ENCODE measurements around the gene NUDT8. TPM values are rescaled to one million over a fixed set of nuclear protein-coding genes. Genes with fewer than 3 reads are reported as not detected.

NUDT8 gene
- polyA plus RNA-seq, 1 donor (not counting 4 experiments of a cell fraction or from before 2014, with no cell fraction given): 1.1 TPM

- Histone ChIP-seq H3K27me3 (ENCODE audit: control insufficient read depth, extremely low read depth, insufficient read depth, low read length) (no peaks in the 10 kb centered on the region), H2AFZ (ENCODE audit: control insufficient read depth, low read length) (no peak overlapping the region), H3K4me3 (ENCODE audit: control insufficient read depth in 2 of 3, extremely low read depth in 1 of 3, insufficient read depth in 2 of 3, low read depth in 1 of 3, low read length in 3 of 3) (no peak overlapping the region), H3K27ac (ENCODE audit: control insufficient read depth, insufficient read depth, low read length) (no peak overlapping the region), H4K20me1 (ENCODE audit: control insufficient read depth, extremely low read depth, insufficient read depth, low read length) (no peaks in the 10 kb centered on the region), H3K36me3 (ENCODE audit: control insufficient read depth in 2 of 2, extremely low read depth in 1 of 2, insufficient read depth in 2 of 2, low read length in 2 of 2) (no peaks in the 10 kb centered on the region), H3K79me2 (ENCODE audit: control insufficient read depth, insufficient read depth, low read length) (no peaks in the 10 kb centered on the region), H3K9me1 (ENCODE audit: control insufficient read depth, extremely low read depth, insufficient read depth, low read length) (no peaks in the 10 kb centered on the region), H3K4me2 (ENCODE audit: control insufficient read depth, extremely low read depth, insufficient read depth, low read depth, low read length) (no peak overlapping the region), H3K9ac (ENCODE audit: control insufficient read depth, extremely low read depth, insufficient read depth, low read length) (no peak overlapping the region), H3K9me3 (ENCODE audit: control insufficient read depth, low read depth, low read length) (no peaks in the 10 kb centered on the region), H3K4me1 (ENCODE audit: control insufficient read depth, extremely low read depth, insufficient read depth, low read length) (peaks cover 4% of the 10 kb centered on the region)
- no peak for DNase-seq (ENCODE audit: low read depth, low spot score)
- dilution Hi-C loops (cut with MboI; ENCODE audit: extremely low pct_ligation_motif_present, low sequenced_read_pairs): no loop called here
- FAIRE-seq: no peak
- TF ChIP-seq, protein P1, sequence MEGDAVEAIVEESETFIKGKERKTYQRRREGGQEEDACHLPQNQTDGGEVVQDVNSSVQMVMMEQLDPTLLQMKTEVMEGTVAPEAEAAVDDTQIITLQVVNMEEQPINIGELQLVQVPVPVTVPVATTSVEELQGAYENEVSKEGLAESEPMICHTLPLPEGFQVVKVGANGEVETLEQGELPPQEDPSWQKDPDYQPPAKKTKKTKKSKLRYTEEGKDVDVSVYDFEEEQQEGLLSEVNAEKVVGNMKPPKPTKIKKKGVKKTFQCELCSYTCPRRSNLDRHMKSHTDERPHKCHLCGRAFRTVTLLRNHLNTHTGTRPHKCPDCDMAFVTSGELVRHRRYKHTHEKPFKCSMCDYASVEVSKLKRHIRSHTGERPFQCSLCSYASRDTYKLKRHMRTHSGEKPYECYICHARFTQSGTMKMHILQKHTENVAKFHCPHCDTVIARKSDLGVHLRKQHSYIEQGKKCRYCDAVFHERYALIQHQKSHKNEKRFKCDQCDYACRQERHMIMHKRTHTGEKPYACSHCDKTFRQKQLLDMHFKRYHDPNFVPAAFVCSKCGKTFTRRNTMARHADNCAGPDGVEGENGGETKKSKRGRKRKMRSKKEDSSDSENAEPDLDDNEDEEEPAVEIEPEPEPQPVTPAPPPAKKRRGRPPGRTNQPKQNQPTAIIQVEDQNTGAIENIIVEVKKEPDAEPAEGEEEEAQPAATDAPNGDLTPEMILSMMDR (optimal IDR thresholded peaks at IDR 0.05 in 1 of 3, IDR thresholded peaks at IDR 0.05 in 1 of 3, conservative IDR thresholded peaks at IDR 0.05 in 1 of 3; ENCODE audit: extremely low read depth in 1 of 3, insufficient read depth in 2 of 3, low read length in 3 of 3): no peak
- no peak for TF ChIP-seq EZH2 (IDR thresholded peaks at IDR 0.05; ENCODE audit: low read length)
Measured at GRCh38 chr11:67647471-67647870, 17.7 kb upstream of the NUDT8 start.

- H3K79me2 ChIP-seq (ENCODE audit: control insufficient read depth, insufficient read depth, low read length): no peaks in the 10 kb centered on the region
- no peak overlapping the region for H3K27ac ChIP-seq (ENCODE audit: control insufficient read depth, insufficient read depth, low read length)
- TF ChIP-seq, protein P1 (optimal IDR thresholded peaks at IDR 0.05 in 1 of 3, IDR thresholded peaks at IDR 0.05 in 1 of 3, conservative IDR thresholded peaks at IDR 0.05 in 1 of 3; ENCODE audit: extremely low read depth in 1 of 3, insufficient read depth in 2 of 3, low read length in 3 of 3): no peak
- TF ChIP-seq EZH2 (IDR thresholded peaks at IDR 0.05; ENCODE audit: low read length): no peak
- H3K4me2 ChIP-seq (ENCODE audit: control insufficient read depth, extremely low read depth, insufficient read depth, low read depth, low read length): no peak overlapping the region
- no peak for DNase-seq (ENCODE audit: low read depth, low spot score)
- dilution Hi-C loops (cut with MboI; ENCODE audit: extremely low pct_ligation_motif_present, low sequenced_read_pairs): no loop called here
- H3K36me3 ChIP-seq (ENCODE audit: control insufficient read depth in 2 of 2, extremely low read depth in 1 of 2, insufficient read depth in 2 of 2, low read length in 2 of 2): no peaks in the 10 kb centered on the region
- H3K9ac ChIP-seq (ENCODE audit: control insufficient read depth, extremely low read depth, insufficient read depth, low read length): no peak overlapping the region
- H2AFZ ChIP-seq (ENCODE audit: control insufficient read depth, low read length): no peak overlapping the region
- no peaks in the 10 kb centered on the region for H3K9me3 ChIP-seq (ENCODE audit: control insufficient read depth, low read depth, low read length)
- no peak for FAIRE-seq
- H3K4me1 ChIP-seq (ENCODE audit: control insufficient read depth, extremely low read depth, insufficient read depth, low read length): no peaks in the 10 kb centered on the region
- H3K9me1 ChIP-seq (ENCODE audit: control insufficient read depth, extremely low read depth, insufficient read depth, low read length): no peaks in the 10 kb centered on the region
- no peaks in the 10 kb centered on the region for H3K27me3 ChIP-seq (ENCODE audit: control insufficient read depth, extremely low read depth, insufficient read depth, low read length)
- no peaks in the 10 kb centered on the region for H4K20me1 ChIP-seq (ENCODE audit: control insufficient read depth, extremely low read depth, insufficient read depth, low read length)
- no peak overlapping the region for H3K4me3 ChIP-seq (ENCODE audit: control insufficient read depth in 2 of 3, extremely low read depth in 1 of 3, insufficient read depth in 2 of 3, low read depth in 1 of 3, low read length in 3 of 3)
Measured at GRCh38 chr11:67646535-67647336, 17.0 kb upstream of the NUDT8 start.
